GM12878 (cell line): ENCODE data around the gene WASF2. TPM values are rescaled to one million over a fixed set of nuclear protein-coding genes. Genes with fewer than 3 reads are reported as not detected.

Experiments
- ATAC-seq: fragments of 200-7000 bp; cut with Tn5 transposase; 3 replicates; pipeline ENCODE4 v1.9.1; 2020; ENCODE audit warnings: mild to moderate bottlenecking, moderate library complexity
- BruUV-seq: library from RNA; stranded (reverse); fragments of 400-500 nt; replicated peaks from 2 replicates; lab custom pipeline; 2021; lab: Mats Ljungman, UMichigan
- CTCF ChIA-PET: fragments of 300-600 bp; sonication (Branson Sonifier 250); formaldehyde crosslinking; extraction: SDS; loops from one replicate; lab custom pipeline; 2021; ENCODE audit warnings: inconsistent platforms; lab: Yijun Ruan, JAX
- POLR2A ChIA-PET: fragments of 350-600 bp; formaldehyde crosslinking; extraction: SDS; loops from one replicate; lab custom pipeline; 2021; ENCODE audit warnings: inconsistent platforms; lab: Charles Lee
- RAD21 ChIA-PET: fragments of 300-600 bp; sonication (Branson Sonifier 250); formaldehyde crosslinking; loops from one replicate; lab custom pipeline; 2023; ENCODE audit warnings: antibody characterized with exemption; ENCODE audit not compliant: unreplicated experiment; lab: Charles Lee
- SMC1A ChIA-PET: fragments of 300-600 bp; sonication (Branson Sonifier 250); formaldehyde crosslinking; loops from one replicate; lab custom pipeline; 2023; ENCODE audit not compliant: unreplicated experiment, uncharacterized antibody; lab: Charles Lee
- DNase-seq: peaks from one replicate; pipeline ENCODE4 v3.0.0-alpha.2; 2011; ENCODE audit warnings: low read depth, low spot score
- FAIRE-seq: peaks from 3 replicates; lab custom pipeline; 2011; peaks lifted over from hg19 to GRCh38; lab: Jason Lieb, UNC
- H2AFZ ChIP-seq: 2 replicates; pipeline ENCODE4 v1.6.0; 2011; ENCODE audit warnings: low read depth, low read length, control low read depth; ENCODE audit not compliant: control insufficient read depth
- H3K27ac ChIP-seq: 2 replicates; pipeline ENCODE4 v1.5.1; 2011; ENCODE audit warnings: control low read depth; ENCODE audit not compliant: control insufficient read depth, insufficient read depth
- H3K27me3 ChIP-seq, 2 experiments: replicated peaks in 1 of 2; 2 replicates each; pipeline versions ENCODE4 v1.6.0 to v1.6.1; 2011; ENCODE audit warnings: low read length in 1 of 2; ENCODE audit not compliant: control insufficient read depth in 2 of 2, insufficient read depth in 2 of 2
- H3K36me3 ChIP-seq, 2 experiments: 2 replicates each; pipeline ENCODE4 v1.5.1; 2011; ENCODE audit warnings: low read length in 1 of 2; ENCODE audit not compliant: control insufficient read depth in 2 of 2, insufficient read depth in 2 of 2
- H3K4me1 ChIP-seq: 2 replicates; pipeline ENCODE4 v1.6.1; 2011; ENCODE audit warnings: mild to moderate bottlenecking, low read length, moderate library complexity, mixed read lengths; ENCODE audit not compliant: control insufficient read depth, insufficient read depth
- H3K4me2 ChIP-seq: 2 replicates; pipeline ENCODE4 v1.6.0; 2011; ENCODE audit warnings: control low read depth; ENCODE audit not compliant: control insufficient read depth, insufficient read depth
- H3K4me3 ChIP-seq: fragments of 200-600 bp; sonication (generic); 2 replicates; pipeline ENCODE4 v1.5.1; 2016
- H3K79me2 ChIP-seq: 2 replicates; pipeline ENCODE4 v1.6.0; 2011; ENCODE audit warnings: low read length; ENCODE audit not compliant: control insufficient read depth, insufficient read depth
- H3K9ac ChIP-seq: 2 replicates; pipeline ENCODE4 v1.8.0; 2011; ENCODE audit warnings: low read length, control low read depth, mixed read lengths; ENCODE audit not compliant: control insufficient read depth, insufficient read depth
- H3K9me3 ChIP-seq: replicated peaks from 3 replicates; pipeline ENCODE4 v1.5.1; 2011; ENCODE audit warnings: mild to moderate bottlenecking, low read length; ENCODE audit not compliant: control insufficient read depth, insufficient read depth
- H4K20me1 ChIP-seq: 2 replicates; pipeline ENCODE4 v1.6.0; 2011; ENCODE audit not compliant: control insufficient read depth, insufficient read depth
- BRCA1 ChIP-seq: IDR thresholded peaks from 2 replicates; pipeline ENCODE4 v1.6.1; 2011; ENCODE audit warnings: low read depth, low read length, improper control_type of control experiment
- EGR1 ChIP-seq, 2 experiments: IDR thresholded peaks; 1 replicate in 1 of 2; 2 replicates in 1 of 2; pipeline ENCODE4 v1.6.1; 2011 to 2012; ENCODE audit warnings: low read depth in 2 of 2, low read length in 2 of 2, borderline replicate concordance in 1 of 2, mild to moderate bottlenecking in 1 of 2, moderate library complexity in 1 of 2
- EP300 ChIP-seq, 2 experiments: fragments of 150-350 bp in 1 of 2; IDR thresholded peaks; 2 replicates each; pipeline ENCODE4 v1.6.1; 2011 to 2012; ENCODE audit warnings: low read depth in 2 of 2, low read length in 2 of 2, borderline replicate concordance in 1 of 2, improper control_type of control experiment in 1 of 2, inconsistent platforms in 1 of 2; ENCODE audit not compliant: control insufficient read depth in 1 of 2
- ESRRA ChIP-seq: IDR thresholded peaks from 2 replicates; pipeline ENCODE4 v1.6.1; 2012; ENCODE audit warnings: mild to moderate bottlenecking, low read length, improper control_type of control experiment
- GATAD2B ChIP-seq: fragments of 450-650 bp; conservative IDR thresholded peaks from 2 replicates; pipeline ENCODE4 v1.6.1; 2017; ENCODE audit warnings: low read depth, mild to moderate bottlenecking, moderate library complexity
- HDGF ChIP-seq: fragments of 450-650 bp; IDR thresholded peaks from 2 replicates; pipeline ENCODE4 v1.6.1; 2016; ENCODE audit warnings: antibody characterized with exemption
- IKZF1 ChIP-seq: fragments of 450-650 bp; conservative IDR thresholded peaks from 2 replicates; pipeline ENCODE4 v1.6.1; 2017; ENCODE audit warnings: antibody characterized with exemption, mild to moderate bottlenecking
- LARP7 ChIP-seq: fragments of 450-650 bp; IDR thresholded peaks from 2 replicates; pipeline ENCODE4 v1.6.1; 2017; ENCODE audit warnings: mild to moderate bottlenecking
- POLR2A ChIP-seq: IDR thresholded peaks from 2 replicates; pipeline ENCODE4 v1.6.1; 2011; ENCODE audit warnings: low read depth, mild to moderate bottlenecking, low read length
- RAD21 ChIP-seq: IDR thresholded peaks from 2 replicates; pipeline ENCODE4 v1.6.1; 2011; ENCODE audit warnings: mild to moderate bottlenecking, low read depth, low read length, moderate library complexity; ENCODE audit not compliant: insufficient read depth
- RUNX3 ChIP-seq: IDR thresholded peaks from 2 replicates; pipeline ENCODE4 v1.6.1; 2012; ENCODE audit warnings: low read length, inconsistent platforms
- SMARCA5 ChIP-seq: fragments of 450-650 bp; IDR thresholded peaks from 2 replicates; pipeline ENCODE4 v1.6.1; 2017; ENCODE audit warnings: mild to moderate bottlenecking
- STAT3 ChIP-seq: IDR thresholded peaks from 2 replicates; pipeline ENCODE4 v1.6.1; 2011; ENCODE audit warnings: low read depth, low read length, improper control_type of control experiment
- WRNIP1 ChIP-seq: IDR thresholded peaks from 2 replicates; pipeline ENCODE4 v1.6.1; 2011; ENCODE audit warnings: low read depth, low read length, improper control_type of control experiment, borderline replicate concordance
- ZNF24 ChIP-seq: fragments of 450-650 bp; IDR thresholded peaks from 2 replicates; pipeline ENCODE4 v1.6.1; 2017; ENCODE audit warnings: antibody characterized with exemption, mild to moderate bottlenecking
- ZSCAN29 ChIP-seq: fragments of 450-650 bp; IDR thresholded peaks from 2 replicates; pipeline ENCODE4 v1.6.1; 2017; ENCODE audit warnings: mild to moderate bottlenecking, moderate library complexity
- ZZZ3 ChIP-seq: IDR thresholded peaks from 2 replicates; pipeline ENCODE4 v1.6.1; 2011; ENCODE audit warnings: low read depth; ENCODE audit not compliant: control insufficient read depth, insufficient read length
- WGBS: methylation state at CpG from one replicate; pipeline ENCODE4 v1.1.6; 2016; ENCODE audit warnings: low lambda C conversion rate; ENCODE audit not compliant: insufficient replicate concordance, insufficient coverage; ENCODE audit errors: missing lambda C conversion rate; 5-methylcytosine and 5-hydroxymethylcytosine counted together
- in situ Hi-C: fragments of 300-500 bp; cut with MboI; formaldehyde crosslinking; loops from 9 replicates; pipeline ENCODE4 v1.14.3; 2018; ENCODE audit warnings: mixed read lengths
- intact Hi-C: fragments of 100-400 bp; cut with micrococcal nuclease; formaldehyde crosslinking; loops from one replicate; pipeline ENCODE4 v1.14.2; 2022; ENCODE audit not compliant: unreplicated experiment
- polyA plus RNA-seq, 11 experiments: library from polyadenylated mRNA; depleted of rRNA in 4 of 11; unstranded in 6 of 11; stranded (reverse) in 5 of 11; fragments of >200 nt; fragmentation: Nextera tagmentation in 4 of 11; fragmentation: Illumina TruSeq in 1 of 11; extraction: Ambion mirVana in 4 of 11; extraction: Trizol in 1 of 11; gene quantifications; 1 replicate in 1 of 11; 2 replicates in 10 of 11; pipeline versions ENCODE4 v1.2.1 to v1.2.3, GENCODE V29; 2011 to 2016; ENCODE audit warnings: inconsistent platforms in 2 of 11, missing spikeins in 2 of 11, low read depth in 1 of 11
- total RNA-seq, 4 experiments: library from RNA; depleted of rRNA in 3 of 4; stranded (reverse); fragments of >200 nt in 3 of 4; fragmentation: Illumina TruSeq in 1 of 4; extraction: Trizol in 1 of 4; gene quantifications; 2 replicates each; pipeline versions ENCODE4 v1.2.1 to v1.2.3, GENCODE V29; 2013 to 2021
- TF ChIP-seq, protein P1 (sequence below), 3 experiments: IDR thresholded peaks in 2 of 3; conservative IDR thresholded peaks in 1 of 3; 2 replicates each; pipeline ENCODE4 v1.5.1; 2011; ENCODE audit warnings: low read depth in 3 of 3, low read length in 3 of 3, mild to moderate bottlenecking in 3 of 3, control low read depth in 2 of 3, moderate library complexity in 2 of 3, inconsistent platforms in 1 of 3, mixed read lengths in 1 of 3; ENCODE audit not compliant: control insufficient read depth in 2 of 3, insufficient read depth in 1 of 3; ENCODE audit errors: extremely low read depth in 1 of 3
- TF ChIP-seq, protein P2 (sequence below): fragments of 150-350 bp; IDR thresholded peaks from 2 replicates; pipeline ENCODE4 v1.6.1; 2016; ENCODE audit warnings: low read depth, low read length

The WASF2 gene
- total and polyA plus RNA-seq, 10 of the 15 experiments (the other 5 are each of a cell fraction or from before 2014, with no cell fraction given) = 7.0 to 111 (median 37.1) TPM

DNA sequence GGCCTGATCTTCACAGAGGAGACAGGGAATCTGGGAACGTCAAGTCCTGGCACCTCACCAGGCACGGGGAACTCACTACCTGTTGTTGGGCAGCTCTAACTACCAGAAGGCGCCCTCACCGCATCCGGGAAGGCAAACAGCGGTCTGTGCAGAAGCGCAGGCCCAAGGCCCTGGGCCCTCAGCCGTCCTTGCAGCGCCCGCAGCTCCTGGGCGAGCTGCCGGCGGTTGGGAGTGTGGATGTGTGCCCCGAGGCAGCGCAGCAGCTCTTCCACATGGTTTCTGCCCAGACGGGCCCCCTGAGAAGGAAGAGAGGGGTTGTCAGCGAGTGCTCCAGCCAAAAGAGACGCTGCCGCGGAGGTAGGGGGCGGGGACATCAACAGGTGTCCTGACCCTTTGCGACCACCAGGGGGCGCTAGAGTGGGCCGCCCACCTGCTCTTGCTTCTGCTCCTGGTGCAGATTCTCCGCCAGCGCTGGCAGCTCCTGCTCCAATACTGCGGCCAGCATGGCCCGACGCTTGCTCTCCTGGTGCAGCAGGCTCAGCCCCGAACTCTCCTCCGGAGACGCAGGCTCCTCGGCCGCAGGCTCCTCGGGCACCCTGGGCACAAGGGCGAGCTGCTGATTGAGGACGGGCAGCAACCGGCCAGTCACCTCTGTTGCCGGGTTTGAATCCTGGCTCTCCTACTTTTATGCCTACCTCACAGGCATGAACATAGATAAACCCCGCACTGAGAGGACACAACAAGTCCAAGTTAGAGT is 132.5 kb downstream of the WASF2 start:
- ATAC-seq (peak; percentile 88), DNase-seq (no peak), FAIRE-seq (peak; percentile 69)
- BruUV-seq = no TSS peak
- H3K4me2 ChIP-seq = peak overlapping the region; percentile 68
- no peaks in the 10 kb centered on the region for H3K79me2 ChIP-seq
- H3K9me3 ChIP-seq = no peaks in the 10 kb centered on the region
- WGBS = 12% methylated on average over 36 of the region's 40 CpGs
- intact Hi-C loops = loop anchor here (1.0 kb wide), 1 partner anchor 31 kb away; no protein-coding TSS in a partner anchor
- peaks cover 13% of the 10 kb centered on the region for H3K4me1 ChIP-seq
- H3K9ac ChIP-seq = peak overlapping the region; percentile 32; the same call in 1 of the 2 replicates
- ChIA-PET RAD21 (interaction anchor here (0.7 to 3.1 kb wide), 7 partner anchors 9 to 61 kb away, joined by 3 to 16 read pairs (median 5); partner anchors contain the start of genes GPR3 and MAP3K6), SMC1A (interaction anchor here (0.8 to 2.0 kb wide), 8 partner anchors 8 to 253 kb away, joined by 3 to 16 read pairs (median 4); partner anchors contain the start of gene MAP3K6), POLR2A (no interaction called here), CTCF (interaction anchor here (0.8 to 8.7 kb wide), 27 partner anchors 10 to 305 kb away, joined by 3 to 126 read pairs (median 5); partner anchors contain the start of genes AHDC1, GPR3, MAP3K6 and SYTL1)
- no peaks in the 10 kb centered on the region for H3K36me3 ChIP-seq
- no peaks in the 10 kb centered on the region for H4K20me1 ChIP-seq
- peak overlapping the region; percentile 54; the same call in 1 of the 2 replicates for H3K4me3 ChIP-seq
- in situ Hi-C loops = no loop called here
- peak overlapping the region; percentile 93 for H2AFZ ChIP-seq
- H3K27ac ChIP-seq = no peak overlapping the region
- H3K27me3 ChIP-seq = no peaks in the 10 kb centered on the region; a peak in 1 of 4 replicates
- no peak for TF ChIP-seq STAT3
- TF ChIP-seq, protein P1, sequence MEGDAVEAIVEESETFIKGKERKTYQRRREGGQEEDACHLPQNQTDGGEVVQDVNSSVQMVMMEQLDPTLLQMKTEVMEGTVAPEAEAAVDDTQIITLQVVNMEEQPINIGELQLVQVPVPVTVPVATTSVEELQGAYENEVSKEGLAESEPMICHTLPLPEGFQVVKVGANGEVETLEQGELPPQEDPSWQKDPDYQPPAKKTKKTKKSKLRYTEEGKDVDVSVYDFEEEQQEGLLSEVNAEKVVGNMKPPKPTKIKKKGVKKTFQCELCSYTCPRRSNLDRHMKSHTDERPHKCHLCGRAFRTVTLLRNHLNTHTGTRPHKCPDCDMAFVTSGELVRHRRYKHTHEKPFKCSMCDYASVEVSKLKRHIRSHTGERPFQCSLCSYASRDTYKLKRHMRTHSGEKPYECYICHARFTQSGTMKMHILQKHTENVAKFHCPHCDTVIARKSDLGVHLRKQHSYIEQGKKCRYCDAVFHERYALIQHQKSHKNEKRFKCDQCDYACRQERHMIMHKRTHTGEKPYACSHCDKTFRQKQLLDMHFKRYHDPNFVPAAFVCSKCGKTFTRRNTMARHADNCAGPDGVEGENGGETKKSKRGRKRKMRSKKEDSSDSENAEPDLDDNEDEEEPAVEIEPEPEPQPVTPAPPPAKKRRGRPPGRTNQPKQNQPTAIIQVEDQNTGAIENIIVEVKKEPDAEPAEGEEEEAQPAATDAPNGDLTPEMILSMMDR (IDR thresholded peaks at IDR 0.05 in 2 of 3, conservative IDR thresholded peaks at IDR 0.05 in 1 of 3; ENCODE audit: control insufficient read depth in 2 of 3, extremely low read depth in 1 of 3, insufficient read depth in 1 of 3, low read depth in 3 of 3, low read length in 3 of 3) = peak; percentile 90 to 96 (median 93); a peak in 5 of 6 replicates
- TF ChIP-seq EP300 (IDR thresholded peaks at IDR 0.05; ENCODE audit: borderline replicate concordance in 1 of 2, control insufficient read depth in 1 of 2, low read depth in 2 of 2, low read length in 2 of 2) = no peak
- TF ChIP-seq ZNF24 = no peak
- TF ChIP-seq WRNIP1 = no peak
- 0 out of 2 replicates have a peak, but pooled peaks have one; percentile 52 for TF ChIP-seq GATAD2B
- no peak for TF ChIP-seq POLR2A
- TF ChIP-seq EGR1 (IDR thresholded peaks at IDR 0.05; ENCODE audit: borderline replicate concordance in 1 of 2, low read depth in 2 of 2, low read length in 2 of 2) = peak in 1 of 2 experiments; percentile 80; a peak in 2 of 3 replicates
- TF ChIP-seq HDGF = peak; percentile 93
- no peak for TF ChIP-seq ZZZ3
- peak; percentile 49 for TF ChIP-seq RAD21
- TF ChIP-seq RUNX3 = peak; percentile 32; the same call in 1 of the 2 replicates
- TF ChIP-seq LARP7 = 0 out of 2 replicates have a peak, but pooled peaks have one; percentile 56
- 0 out of 2 replicates have a peak, but pooled peaks have one; percentile 30 for TF ChIP-seq IKZF1
- no peak for TF ChIP-seq ZSCAN29
- TF ChIP-seq BRCA1 = no peak
- TF ChIP-seq ESRRA = no peak
- no peak for TF ChIP-seq SMARCA5
- TF ChIP-seq, protein P2, sequence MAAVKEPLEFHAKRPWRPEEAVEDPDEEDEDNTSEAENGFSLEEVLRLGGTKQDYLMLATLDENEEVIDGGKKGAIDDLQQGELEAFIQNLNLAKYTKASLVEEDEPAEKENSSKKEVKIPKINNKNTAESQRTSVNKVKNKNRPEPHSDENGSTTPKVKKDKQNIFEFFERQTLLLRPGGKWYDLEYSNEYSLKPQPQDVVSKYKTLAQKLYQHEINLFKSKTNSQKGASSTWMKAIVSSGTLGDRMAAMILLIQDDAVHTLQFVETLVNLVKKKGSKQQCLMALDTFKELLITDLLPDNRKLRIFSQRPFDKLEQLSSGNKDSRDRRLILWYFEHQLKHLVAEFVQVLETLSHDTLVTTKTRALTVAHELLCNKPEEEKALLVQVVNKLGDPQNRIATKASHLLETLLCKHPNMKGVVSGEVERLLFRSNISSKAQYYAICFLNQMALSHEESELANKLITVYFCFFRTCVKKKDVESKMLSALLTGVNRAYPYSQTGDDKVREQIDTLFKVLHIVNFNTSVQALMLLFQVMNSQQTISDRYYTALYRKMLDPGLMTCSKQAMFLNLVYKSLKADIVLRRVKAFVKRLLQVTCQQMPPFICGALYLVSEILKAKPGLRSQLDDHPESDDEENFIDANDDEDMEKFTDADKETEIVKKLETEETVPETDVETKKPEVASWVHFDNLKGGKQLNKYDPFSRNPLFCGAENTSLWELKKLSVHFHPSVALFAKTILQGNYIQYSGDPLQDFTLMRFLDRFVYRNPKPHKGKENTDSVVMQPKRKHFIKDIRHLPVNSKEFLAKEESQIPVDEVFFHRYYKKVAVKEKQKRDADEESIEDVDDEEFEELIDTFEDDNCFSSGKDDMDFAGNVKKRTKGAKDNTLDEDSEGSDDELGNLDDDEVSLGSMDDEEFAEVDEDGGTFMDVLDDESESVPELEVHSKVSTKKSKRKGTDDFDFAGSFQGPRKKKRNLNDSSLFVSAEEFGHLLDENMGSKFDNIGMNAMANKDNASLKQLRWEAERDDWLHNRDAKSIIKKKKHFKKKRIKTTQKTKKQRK = no peak
